Keratinocyte (primary cell): ENCODE measurements around the gene WT1. TPM values are rescaled to one million over a fixed set of nuclear protein-coding genes. Genes with fewer than 3 reads are reported as not detected.

ENCODE experiments used
- DNase-seq: peaks from one replicate; pipeline ENCODE4 v3.0.0-alpha.2; 2011; ENCODE audit warnings: low read depth, missing footprints, low spot score
- FAIRE-seq: peaks from 2 replicates; lab custom pipeline; 2011; peaks lifted over from hg19 to GRCh38; lab: Jason Lieb, UNC
- H2AFZ ChIP-seq: 2 replicates; pipeline ENCODE4 v1.6.0; 2012; ENCODE audit warnings: low read length, control low read depth, inconsistent platforms; ENCODE audit not compliant: control insufficient read depth
- H3K27ac ChIP-seq: 2 replicates; pipeline ENCODE4 v1.5.1; 2011; ENCODE audit warnings: low read length; ENCODE audit not compliant: control insufficient read depth, insufficient read depth
- H3K27me3 ChIP-seq: 3 replicates; pipeline ENCODE4 v1.6.0; 2011; ENCODE audit warnings: low read length; ENCODE audit not compliant: control insufficient read depth, insufficient read depth; ENCODE audit errors: extremely low read depth
- H3K36me3 ChIP-seq, 2 experiments: 2 replicates in 1 of 2; 3 replicates in 1 of 2; pipeline ENCODE4 v1.5.1; 2011; ENCODE audit warnings: low read length in 2 of 2, mild to moderate bottlenecking in 1 of 2; ENCODE audit not compliant: control insufficient read depth in 2 of 2, insufficient read depth in 2 of 2; ENCODE audit errors: extremely low read depth in 1 of 2
- H3K4me1 ChIP-seq: 3 replicates; pipeline ENCODE4 v1.5.1; 2011; ENCODE audit warnings: low read length; ENCODE audit not compliant: control insufficient read depth, insufficient read depth; ENCODE audit errors: extremely low read depth
- H3K4me2 ChIP-seq: 3 replicates; pipeline ENCODE4 v1.6.0; 2011; ENCODE audit warnings: low read depth, low read length; ENCODE audit not compliant: control insufficient read depth, insufficient read depth; ENCODE audit errors: extremely low read depth
- H3K4me3 ChIP-seq, 3 experiments: fragments of 200-600 bp in 1 of 3; sonication (generic) in 1 of 3; 2 replicates in 2 of 3; 3 replicates in 1 of 3; pipeline ENCODE4 v1.5.1; 2011 to 2016; ENCODE audit warnings: low read length in 3 of 3, mild to moderate bottlenecking in 3 of 3, control low read depth in 2 of 3, inconsistent platforms in 1 of 3, low read depth in 1 of 3, mixed read lengths in 1 of 3, mixed run types in 1 of 3, moderate library complexity in 1 of 3; ENCODE audit not compliant: control insufficient read depth in 2 of 3, insufficient read depth in 2 of 3; ENCODE audit errors: extremely low read depth in 1 of 3
- H3K79me2 ChIP-seq: 2 replicates; pipeline ENCODE4 v1.6.0; 2012; ENCODE audit warnings: low read length; ENCODE audit not compliant: control insufficient read depth, insufficient read depth
- H3K9ac ChIP-seq: 3 replicates; pipeline ENCODE4 v1.6.0; 2011; ENCODE audit warnings: low read length; ENCODE audit not compliant: control insufficient read depth, insufficient read depth; ENCODE audit errors: extremely low read depth
- H3K9me1 ChIP-seq: 3 replicates; pipeline ENCODE4 v1.6.0; 2011; ENCODE audit warnings: low read length; ENCODE audit not compliant: control insufficient read depth, insufficient read depth; ENCODE audit errors: extremely low read depth
- H3K9me3 ChIP-seq: 2 replicates; pipeline ENCODE4 v1.5.1; 2012; ENCODE audit warnings: low read depth, low read length; ENCODE audit not compliant: control insufficient read depth
- H4K20me1 ChIP-seq: 3 replicates; pipeline ENCODE4 v1.6.0; 2011; ENCODE audit warnings: low read length; ENCODE audit not compliant: control insufficient read depth, insufficient read depth; ENCODE audit errors: extremely low read depth
- EZH2 ChIP-seq: IDR thresholded peaks from one replicate; pipeline ENCODE4 v1.6.1; 2012; ENCODE audit warnings: inconsistent platforms, mild to moderate bottlenecking, low read length, moderate library complexity
- dilution Hi-C: fragments of 300-500 bp; cut with MboI; formaldehyde crosslinking; loops from one replicate; pipeline ENCODE4 v1.7.0; 2020; ENCODE audit warnings: low sequenced_read_pairs; ENCODE audit not compliant: extremely low pct_ligation_motif_present
- polyA plus RNA-seq, 5 experiments: library from polyadenylated mRNA; depleted of rRNA in 3 of 5; stranded (reverse) in 3 of 5; stranded (forward) in 1 of 5; unstranded in 1 of 5; fragments of >200 nt; gene quantifications; 1 replicate in 1 of 5; 2 replicates in 3 of 5; 3 replicates in 1 of 5; pipeline versions ENCODE4 v1.2.1 to v1.2.3, GENCODE V29; 2011 to 2012; ENCODE audit warnings: missing spikeins in 2 of 5, low read depth in 1 of 5, low replicate concordance in 1 of 5
- TF ChIP-seq, protein P1 (sequence below), 3 experiments: IDR thresholded peaks in 1 of 3; conservative IDR thresholded peaks in 1 of 3; optimal IDR thresholded peaks in 1 of 3; 2 replicates in 2 of 3; 3 replicates in 1 of 3; pipeline versions ENCODE3 to v1.5.1; 2011; ENCODE audit warnings: low read length in 3 of 3, mild to moderate bottlenecking in 3 of 3, moderate library complexity in 2 of 3, control low read depth in 1 of 3, inconsistent platforms in 1 of 3; ENCODE audit not compliant: insufficient read depth in 2 of 3; ENCODE audit errors: extremely low read depth in 1 of 3

WT1 gene
- polyA plus RNA-seq, 1 donor (not counting 4 experiments of a cell fraction or from before 2014, with no cell fraction given): not detected

- no peak for FAIRE-seq
- no peak for DNase-seq
- TF ChIP-seq EZH2: no peak
- TF ChIP-seq, protein P1, sequence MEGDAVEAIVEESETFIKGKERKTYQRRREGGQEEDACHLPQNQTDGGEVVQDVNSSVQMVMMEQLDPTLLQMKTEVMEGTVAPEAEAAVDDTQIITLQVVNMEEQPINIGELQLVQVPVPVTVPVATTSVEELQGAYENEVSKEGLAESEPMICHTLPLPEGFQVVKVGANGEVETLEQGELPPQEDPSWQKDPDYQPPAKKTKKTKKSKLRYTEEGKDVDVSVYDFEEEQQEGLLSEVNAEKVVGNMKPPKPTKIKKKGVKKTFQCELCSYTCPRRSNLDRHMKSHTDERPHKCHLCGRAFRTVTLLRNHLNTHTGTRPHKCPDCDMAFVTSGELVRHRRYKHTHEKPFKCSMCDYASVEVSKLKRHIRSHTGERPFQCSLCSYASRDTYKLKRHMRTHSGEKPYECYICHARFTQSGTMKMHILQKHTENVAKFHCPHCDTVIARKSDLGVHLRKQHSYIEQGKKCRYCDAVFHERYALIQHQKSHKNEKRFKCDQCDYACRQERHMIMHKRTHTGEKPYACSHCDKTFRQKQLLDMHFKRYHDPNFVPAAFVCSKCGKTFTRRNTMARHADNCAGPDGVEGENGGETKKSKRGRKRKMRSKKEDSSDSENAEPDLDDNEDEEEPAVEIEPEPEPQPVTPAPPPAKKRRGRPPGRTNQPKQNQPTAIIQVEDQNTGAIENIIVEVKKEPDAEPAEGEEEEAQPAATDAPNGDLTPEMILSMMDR (optimal IDR thresholded peaks at IDR 0.05 in 1 of 3, IDR thresholded peaks at IDR 0.05 in 1 of 3, conservative IDR thresholded peaks at IDR 0.05 in 1 of 3; ENCODE audit: extremely low read depth in 1 of 3, insufficient read depth in 2 of 3, low read length in 3 of 3): no peak
- no peaks in the 10 kb centered on the region for H4K20me1 ChIP-seq
- no peaks in the 10 kb centered on the region for H3K9me3 ChIP-seq
- no peaks in the 10 kb centered on the region for H3K9me1 ChIP-seq
- no peak overlapping the region for H3K4me3 ChIP-seq
- H3K9ac ChIP-seq: no peak overlapping the region
- H2AFZ ChIP-seq: no peak overlapping the region
- no peak overlapping the region for H3K4me2 ChIP-seq
- peaks cover 7% of the 10 kb centered on the region for H3K27me3 ChIP-seq
- H3K36me3 ChIP-seq: no peaks in the 10 kb centered on the region
- H3K4me1 ChIP-seq: no peaks in the 10 kb centered on the region
- no peak overlapping the region for H3K27ac ChIP-seq
- H3K79me2 ChIP-seq: no peaks in the 10 kb centered on the region
- dilution Hi-C loops: no loop called here
These were observed 43.3 kb downstream of the WT1 start for GRCh38 chr11:32391956-32392553.

DNA sequence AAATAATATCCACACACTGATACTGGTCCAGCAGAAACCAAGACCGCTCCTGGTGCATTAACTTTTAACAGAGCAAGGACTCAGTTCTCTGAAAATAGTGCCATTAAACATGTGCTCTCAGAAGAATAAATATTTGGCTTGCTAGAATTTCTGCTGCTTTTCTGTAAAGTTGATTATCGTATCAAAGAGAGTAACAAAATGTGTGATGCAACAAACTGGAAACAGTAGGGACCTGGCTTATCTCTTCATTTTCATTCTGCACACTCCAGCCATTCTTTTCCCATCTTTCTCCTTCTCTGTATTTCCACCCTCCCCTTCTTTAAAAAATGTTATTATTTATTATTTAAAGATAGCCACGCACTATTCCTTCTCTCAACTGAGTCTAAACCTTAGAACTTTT, 43.9 kb downstream of the WT1 start:
- H3K4me2 ChIP-seq: no peak overlapping the region
- H4K20me1 ChIP-seq: no peaks in the 10 kb centered on the region
- peaks cover 9% of the 10 kb centered on the region for H3K27me3 ChIP-seq
- H3K36me3 ChIP-seq: no peaks in the 10 kb centered on the region
- no peak overlapping the region for H3K9ac ChIP-seq
- no peaks in the 10 kb centered on the region for H3K9me1 ChIP-seq
- dilution Hi-C loops: no loop called here
- H2AFZ ChIP-seq: no peak overlapping the region
- H3K79me2 ChIP-seq: no peaks in the 10 kb centered on the region
- no peak overlapping the region for H3K4me3 ChIP-seq
- FAIRE-seq (no peak), DNase-seq (no peak)
- H3K9me3 ChIP-seq: no peaks in the 10 kb centered on the region
- TF ChIP-seq EZH2: no peak
- TF ChIP-seq, protein P1 (optimal IDR thresholded peaks at IDR 0.05 in 1 of 3, IDR thresholded peaks at IDR 0.05 in 1 of 3, conservative IDR thresholded peaks at IDR 0.05 in 1 of 3; ENCODE audit: extremely low read depth in 1 of 3, insufficient read depth in 2 of 3, low read length in 3 of 3): no peak
- H3K27ac ChIP-seq: no peak overlapping the region
- H3K4me1 ChIP-seq: no peaks in the 10 kb centered on the region
